ENCODE results near the gene PLCB1. TPM values are rescaled to one million over a fixed set of nuclear protein-coding genes. Genes with fewer than 3 reads are reported as not detected.

Gene PLCB1
- total RNA-seq, 1 donor from 2014 or later, result 37.4 TPM

- TF ChIP-seq, protein P1, sequence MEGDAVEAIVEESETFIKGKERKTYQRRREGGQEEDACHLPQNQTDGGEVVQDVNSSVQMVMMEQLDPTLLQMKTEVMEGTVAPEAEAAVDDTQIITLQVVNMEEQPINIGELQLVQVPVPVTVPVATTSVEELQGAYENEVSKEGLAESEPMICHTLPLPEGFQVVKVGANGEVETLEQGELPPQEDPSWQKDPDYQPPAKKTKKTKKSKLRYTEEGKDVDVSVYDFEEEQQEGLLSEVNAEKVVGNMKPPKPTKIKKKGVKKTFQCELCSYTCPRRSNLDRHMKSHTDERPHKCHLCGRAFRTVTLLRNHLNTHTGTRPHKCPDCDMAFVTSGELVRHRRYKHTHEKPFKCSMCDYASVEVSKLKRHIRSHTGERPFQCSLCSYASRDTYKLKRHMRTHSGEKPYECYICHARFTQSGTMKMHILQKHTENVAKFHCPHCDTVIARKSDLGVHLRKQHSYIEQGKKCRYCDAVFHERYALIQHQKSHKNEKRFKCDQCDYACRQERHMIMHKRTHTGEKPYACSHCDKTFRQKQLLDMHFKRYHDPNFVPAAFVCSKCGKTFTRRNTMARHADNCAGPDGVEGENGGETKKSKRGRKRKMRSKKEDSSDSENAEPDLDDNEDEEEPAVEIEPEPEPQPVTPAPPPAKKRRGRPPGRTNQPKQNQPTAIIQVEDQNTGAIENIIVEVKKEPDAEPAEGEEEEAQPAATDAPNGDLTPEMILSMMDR (IDR thresholded peaks at IDR 0.05; ENCODE audit: partially characterized antibody, unreplicated experiment), result no peak
- DNase-seq, result no peak
- Mint-ChIP-seq H3K4me1 (ENCODE audit: low read depth, unreplicated experiment) (peaks cover 10% of the 10 kb centered on the region), H3K27ac (ENCODE audit: unreplicated experiment) (no peak overlapping the region), H3K9me3 (ENCODE audit: unreplicated experiment) (no peaks in the 10 kb centered on the region), H3K4me3 (ENCODE audit: unreplicated experiment) (no peak overlapping the region), H3K36me3 (ENCODE audit: unreplicated experiment) (no peaks in the 10 kb centered on the region), H3K27me3 (ENCODE audit: unreplicated experiment) (no peaks in the 10 kb centered on the region)
Observed at GRCh38 chr20:8310618-8311017, 178.6 kb downstream of the PLCB1 start.

DNA sequence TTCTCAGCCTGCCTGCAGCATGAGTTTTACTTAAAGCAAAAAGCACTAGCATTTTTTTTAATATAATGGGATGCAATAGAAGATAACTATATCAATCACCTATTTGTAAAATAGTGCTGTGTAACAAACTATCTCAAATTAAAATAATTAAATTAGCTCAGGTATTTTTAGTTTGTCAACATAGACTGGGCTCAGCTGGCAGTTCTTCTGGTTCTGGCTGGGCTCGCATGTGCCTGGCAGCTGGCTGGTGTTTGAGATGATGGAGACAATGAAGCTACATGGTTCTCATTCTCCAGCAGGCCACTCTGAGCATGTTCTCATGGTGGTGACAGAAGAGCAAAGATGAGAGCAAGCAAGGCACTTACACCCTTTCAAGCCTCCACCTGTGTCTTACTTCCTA lies 181.0 kb downstream of the PLCB1 start:
- H3K36me3 Mint-ChIP-seq (ENCODE audit: unreplicated experiment), result no peaks in the 10 kb centered on the region
- TF ChIP-seq, protein P1 (IDR thresholded peaks at IDR 0.05; ENCODE audit: partially characterized antibody, unreplicated experiment), result no peak
- no peaks in the 10 kb centered on the region for H3K9me3 Mint-ChIP-seq (ENCODE audit: unreplicated experiment)
- H3K4me1 Mint-ChIP-seq (ENCODE audit: low read depth, unreplicated experiment), result peaks cover 16% of the 10 kb centered on the region
- H3K4me3 Mint-ChIP-seq (ENCODE audit: unreplicated experiment), result no peak overlapping the region
- no peak for DNase-seq
- H3K27me3 Mint-ChIP-seq (ENCODE audit: unreplicated experiment), result no peaks in the 10 kb centered on the region
- no peak overlapping the region for H3K27ac Mint-ChIP-seq (ENCODE audit: unreplicated experiment)

- Mint-ChIP-seq H3K36me3 (ENCODE audit: unreplicated experiment) (no peaks in the 10 kb centered on the region), H3K4me3 (ENCODE audit: unreplicated experiment) (no peak overlapping the region), H3K27ac (ENCODE audit: unreplicated experiment) (no peak overlapping the region), H3K27me3 (ENCODE audit: unreplicated experiment) (no peaks in the 10 kb centered on the region), H3K4me1 (ENCODE audit: low read depth, unreplicated experiment) (peaks cover 13% of the 10 kb centered on the region), H3K9me3 (ENCODE audit: unreplicated experiment) (no peaks in the 10 kb centered on the region)
- TF ChIP-seq, protein P1 (IDR thresholded peaks at IDR 0.05; ENCODE audit: partially characterized antibody, unreplicated experiment), result no peak
- DNase-seq, result no peak
Observed at GRCh38 chr20:8315639-8316573, 183.8 kb downstream of the PLCB1 start.

DNA sequence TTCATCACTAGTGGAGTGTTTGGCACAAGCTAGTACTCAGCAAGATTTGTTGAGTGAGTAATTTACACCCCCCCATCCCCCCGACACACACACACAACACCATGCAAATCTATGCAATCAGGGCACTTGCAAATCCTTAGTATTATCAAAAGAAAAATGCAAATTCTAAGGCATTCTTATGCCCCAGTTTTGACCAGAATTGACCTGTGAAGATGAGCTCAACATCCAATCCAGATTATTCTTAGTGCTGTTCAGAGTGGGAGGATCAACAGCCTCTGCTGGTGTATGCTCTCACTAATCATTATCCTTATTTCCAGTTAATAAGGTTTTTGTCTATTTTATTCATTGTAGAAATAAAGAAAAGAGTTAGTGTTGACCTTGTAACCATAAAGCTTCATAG lies 185.4 kb downstream of the PLCB1 start:
- TF ChIP-seq, protein P1 (IDR thresholded peaks at IDR 0.05; ENCODE audit: partially characterized antibody, unreplicated experiment), result no peak
- DNase-seq, result no peak
- Mint-ChIP-seq H3K27ac (ENCODE audit: unreplicated experiment) (no peak overlapping the region), H3K9me3 (ENCODE audit: unreplicated experiment) (no peaks in the 10 kb centered on the region), H3K27me3 (ENCODE audit: unreplicated experiment) (no peaks in the 10 kb centered on the region), H3K4me3 (ENCODE audit: unreplicated experiment) (no peak overlapping the region), H3K36me3 (ENCODE audit: unreplicated experiment) (no peaks in the 10 kb centered on the region), H3K4me1 (ENCODE audit: low read depth, unreplicated experiment) (peaks cover 13% of the 10 kb centered on the region)

DNA sequence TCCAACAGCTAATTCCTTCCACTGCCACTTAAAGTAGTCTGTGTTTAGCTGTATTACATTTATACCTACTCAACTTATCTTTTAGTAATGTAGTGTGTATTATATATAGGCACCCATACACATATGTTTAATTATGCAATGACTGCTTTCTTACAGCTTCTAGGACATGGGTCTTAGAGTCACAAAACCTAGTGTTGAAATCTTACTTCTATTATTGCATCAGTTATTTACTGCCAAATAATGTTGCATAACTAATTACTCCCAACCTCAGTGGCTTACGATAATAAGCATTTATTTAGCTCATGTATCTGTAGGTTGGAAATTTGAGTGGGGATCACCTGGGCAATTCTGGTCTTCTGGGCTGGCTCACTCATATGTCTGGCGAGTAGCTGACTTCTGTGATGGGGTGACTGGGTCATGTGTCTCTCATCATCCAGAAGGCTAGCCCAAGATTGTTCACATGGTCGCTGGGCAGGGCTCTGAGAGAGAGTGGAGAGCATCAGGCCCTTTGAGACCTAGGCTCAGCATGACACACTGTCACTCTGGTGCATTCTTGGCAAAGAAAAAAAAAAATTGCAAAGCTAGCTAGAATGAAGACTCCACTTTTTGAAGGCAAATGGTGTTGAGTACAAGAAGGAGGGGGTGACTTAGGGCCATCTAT lies 187.0 kb downstream of the PLCB1 start:
- Mint-ChIP-seq H3K9me3 (ENCODE audit: unreplicated experiment) (no peaks in the 10 kb centered on the region), H3K27ac (ENCODE audit: unreplicated experiment) (no peak overlapping the region), H3K27me3 (ENCODE audit: unreplicated experiment) (no peaks in the 10 kb centered on the region), H3K4me3 (ENCODE audit: unreplicated experiment) (no peak overlapping the region), H3K36me3 (ENCODE audit: unreplicated experiment) (no peaks in the 10 kb centered on the region), H3K4me1 (ENCODE audit: low read depth, unreplicated experiment) (peaks cover 16% of the 10 kb centered on the region)
- no peak for DNase-seq
- TF ChIP-seq, protein P1 (IDR thresholded peaks at IDR 0.05; ENCODE audit: partially characterized antibody, unreplicated experiment), result no peak
